K562 (cell line): ENCODE measurements around the gene DNMT3A. TPM values are rescaled to one million over a fixed set of nuclear protein-coding genes. Genes with fewer than 3 reads are reported as not detected.

Experiments used
- CHCHD3 ChIP-seq: fragments of 250-450 bp; sonication (Bioruptor Pico); IDR thresholded peaks from 2 replicates; pipeline ENCODE4 v2.1.2; 2022; ENCODE audit warnings: mild to moderate bottlenecking
- FOXJ2 ChIP-seq: fragments of 200-800 bp; sonication (Bioruptor generic); IDR thresholded peaks from 2 replicates; pipeline ENCODE4 v1.6.1; 2016; ENCODE audit warnings: missing genetic modification characterization, missing compliant biosample characterization
- GTF2E2 ChIP-seq: fragments of 200-800 bp; sonication (Bioruptor generic); IDR thresholded peaks from 2 replicates; pipeline ENCODE4 v1.6.1; 2016; ENCODE audit warnings: missing genetic modification characterization, missing compliant biosample characterization
- HNRNPLL ChIP-seq: fragments of 200-400 bp; formaldehyde crosslinking; IDR thresholded peaks from 2 replicates; pipeline ENCODE4 v1.6.1; 2017; ENCODE audit warnings: low read length, low read depth, mild to moderate bottlenecking; ENCODE audit not compliant: poor library complexity, severe bottlenecking
- LEF1 ChIP-seq: fragments of 450-650 bp; IDR thresholded peaks from 2 replicates; pipeline ENCODE4 v1.6.1; 2016; ENCODE audit warnings: mild to moderate bottlenecking
- NBN ChIP-seq: fragments of 450-650 bp; IDR thresholded peaks from 2 replicates; pipeline ENCODE4 v1.6.1; 2016; ENCODE audit warnings: low read depth, mild to moderate bottlenecking
- NRF1 ChIP-seq, 2 experiments: fragments of 450-650 bp; IDR thresholded peaks in 1 of 2; conservative IDR thresholded peaks in 1 of 2; 2 replicates each; pipeline ENCODE4 v1.6.1; 2014; ENCODE audit warnings: mild to moderate bottlenecking in 2 of 2
- PHTF2 ChIP-seq: fragments of 250-450 bp; sonication (Bioruptor Pico); IDR thresholded peaks from 2 replicates; pipeline ENCODE4 v1.5.0; 2021; ENCODE audit warnings: mild to moderate bottlenecking
- POLR2B ChIP-seq: fragments of 450-650 bp; IDR thresholded peaks from 2 replicates; pipeline ENCODE4 v1.6.1; 2018; ENCODE audit warnings: low read depth; ENCODE audit not compliant: partially characterized antibody
- PURB ChIP-seq: sonication (generic); formaldehyde crosslinking; IDR thresholded peaks from 2 replicates; pipeline ENCODE4 v1.9.0; 2021; ENCODE audit warnings: low read depth, mild to moderate bottlenecking, missing genetic modification reagents
- TFAM ChIP-seq: fragments of 250-450 bp; sonication (Bioruptor Pico); conservative IDR thresholded peaks from 2 replicates; pipeline ENCODE4 v1.5.0; 2021; ENCODE audit warnings: mild to moderate bottlenecking, moderate library complexity
- ZNF347 ChIP-seq: fragments of 450-650 bp; formaldehyde crosslinking; IDR thresholded peaks from 2 replicates; pipeline ENCODE4 v1.4.0; 2020; ENCODE audit warnings: low read depth, mild to moderate bottlenecking, moderate library complexity
- ZNF780A ChIP-seq: fragments of 250-450 bp; sonication (Bioruptor Pico); IDR thresholded peaks from 2 replicates; pipeline ENCODE4 v1.5.0; 2021; ENCODE audit warnings: mild to moderate bottlenecking
- polyA plus RNA-seq, 8 experiments: library from polyadenylated mRNA; depleted of rRNA in 4 of 8; stranded (reverse) in 5 of 8; unstranded in 3 of 8; fragments of >200 nt; fragmentation: Nextera tagmentation in 2 of 8; fragmentation: Illumina TruSeq in 1 of 8; extraction: Ambion mirVana in 2 of 8; extraction: Trizol in 1 of 8; gene quantifications; 2 replicates each; pipeline versions ENCODE4 v1.2.1 to v1.2.3, GENCODE V29; 2011 to 2014; ENCODE audit warnings: inconsistent platforms in 1 of 8, missing spikeins in 1 of 8
- total RNA-seq, 7 experiments: library from RNA; depleted of rRNA in 6 of 7; stranded (reverse); fragments of >200 nt in 6 of 7; fragmentation: Illumina TruSeq in 2 of 7; extraction: Trizol in 2 of 7; gene quantifications; 2 replicates each; pipeline versions ENCODE4 v1.2.1 to v1.2.3, GENCODE V29; 2011 to 2021; ENCODE audit warnings: low replicate concordance in 1 of 7
- TF ChIP-seq, protein P1 (sequence below): fragments of 200-800 bp; sonication (Bioruptor generic); IDR thresholded peaks from 2 replicates; pipeline ENCODE4 v1.6.1; 2016; ENCODE audit warnings: missing genetic modification characterization, missing compliant biosample characterization
- TF ChIP-seq, protein P2 (sequence below), 3 experiments: IDR thresholded peaks in 2 of 3; conservative IDR thresholded peaks in 1 of 3; 2 replicates each; pipeline ENCODE4 v1.5.1; 2011 to 2012; ENCODE audit warnings: low read length in 3 of 3, mild to moderate bottlenecking in 3 of 3, control low read depth in 2 of 3, improper control_type of control experiment in 1 of 3, inconsistent platforms in 1 of 3, low read depth in 1 of 3, mixed read lengths in 1 of 3, moderate library complexity in 1 of 3; ENCODE audit not compliant: insufficient read depth in 2 of 3
- TF ChIP-seq, protein P3 (sequence below): fragments of 450-650 bp; formaldehyde crosslinking; IDR thresholded peaks from 2 replicates; pipeline ENCODE4 v1.4.0; 2022; ENCODE audit warnings: missing genetic modification characterization
- TF ChIP-seq, protein P4 (sequence below): fragments of 250-450 bp; sonication (Bioruptor Pico); IDR thresholded peaks from 2 replicates; pipeline ENCODE4 v1.9.0; 2021; ENCODE audit warnings: mild to moderate bottlenecking
- TF ChIP-seq, protein P5 (sequence below): fragments of 450-650 bp; IDR thresholded peaks from 2 replicates; pipeline ENCODE4 v1.6.1; 2018; ENCODE audit warnings: mild to moderate bottlenecking, low read depth; ENCODE audit not compliant: partially characterized antibody

DNMT3A gene
- total and polyA plus RNA-seq, 9 of the 15 experiments (the other 6 are each of a cell fraction or from before 2014, with no cell fraction given) = 3.0 to 16.0 (median 6.1) TPM

DNA sequence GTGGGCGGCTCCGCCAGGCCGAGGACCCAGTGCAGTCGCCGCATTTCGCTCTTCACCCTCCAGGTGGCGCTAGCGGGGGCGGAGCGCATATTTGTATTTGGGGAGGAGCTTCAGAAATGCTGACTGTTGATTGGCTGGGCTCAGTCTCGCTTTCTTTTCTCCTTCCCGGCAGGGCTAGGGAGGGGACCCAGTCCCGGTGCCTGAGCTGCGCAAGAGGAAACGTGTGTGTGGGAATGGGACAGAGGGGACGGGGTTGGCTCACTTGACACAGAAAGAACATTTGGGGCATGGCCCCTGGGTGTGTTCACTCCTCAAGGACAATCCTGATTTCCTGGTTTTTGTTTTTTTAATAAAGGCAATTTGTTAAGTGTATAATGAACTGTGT is 20.3 kb upstream of the DNMT3A start (continued):
- TF ChIP-seq, protein P1, sequence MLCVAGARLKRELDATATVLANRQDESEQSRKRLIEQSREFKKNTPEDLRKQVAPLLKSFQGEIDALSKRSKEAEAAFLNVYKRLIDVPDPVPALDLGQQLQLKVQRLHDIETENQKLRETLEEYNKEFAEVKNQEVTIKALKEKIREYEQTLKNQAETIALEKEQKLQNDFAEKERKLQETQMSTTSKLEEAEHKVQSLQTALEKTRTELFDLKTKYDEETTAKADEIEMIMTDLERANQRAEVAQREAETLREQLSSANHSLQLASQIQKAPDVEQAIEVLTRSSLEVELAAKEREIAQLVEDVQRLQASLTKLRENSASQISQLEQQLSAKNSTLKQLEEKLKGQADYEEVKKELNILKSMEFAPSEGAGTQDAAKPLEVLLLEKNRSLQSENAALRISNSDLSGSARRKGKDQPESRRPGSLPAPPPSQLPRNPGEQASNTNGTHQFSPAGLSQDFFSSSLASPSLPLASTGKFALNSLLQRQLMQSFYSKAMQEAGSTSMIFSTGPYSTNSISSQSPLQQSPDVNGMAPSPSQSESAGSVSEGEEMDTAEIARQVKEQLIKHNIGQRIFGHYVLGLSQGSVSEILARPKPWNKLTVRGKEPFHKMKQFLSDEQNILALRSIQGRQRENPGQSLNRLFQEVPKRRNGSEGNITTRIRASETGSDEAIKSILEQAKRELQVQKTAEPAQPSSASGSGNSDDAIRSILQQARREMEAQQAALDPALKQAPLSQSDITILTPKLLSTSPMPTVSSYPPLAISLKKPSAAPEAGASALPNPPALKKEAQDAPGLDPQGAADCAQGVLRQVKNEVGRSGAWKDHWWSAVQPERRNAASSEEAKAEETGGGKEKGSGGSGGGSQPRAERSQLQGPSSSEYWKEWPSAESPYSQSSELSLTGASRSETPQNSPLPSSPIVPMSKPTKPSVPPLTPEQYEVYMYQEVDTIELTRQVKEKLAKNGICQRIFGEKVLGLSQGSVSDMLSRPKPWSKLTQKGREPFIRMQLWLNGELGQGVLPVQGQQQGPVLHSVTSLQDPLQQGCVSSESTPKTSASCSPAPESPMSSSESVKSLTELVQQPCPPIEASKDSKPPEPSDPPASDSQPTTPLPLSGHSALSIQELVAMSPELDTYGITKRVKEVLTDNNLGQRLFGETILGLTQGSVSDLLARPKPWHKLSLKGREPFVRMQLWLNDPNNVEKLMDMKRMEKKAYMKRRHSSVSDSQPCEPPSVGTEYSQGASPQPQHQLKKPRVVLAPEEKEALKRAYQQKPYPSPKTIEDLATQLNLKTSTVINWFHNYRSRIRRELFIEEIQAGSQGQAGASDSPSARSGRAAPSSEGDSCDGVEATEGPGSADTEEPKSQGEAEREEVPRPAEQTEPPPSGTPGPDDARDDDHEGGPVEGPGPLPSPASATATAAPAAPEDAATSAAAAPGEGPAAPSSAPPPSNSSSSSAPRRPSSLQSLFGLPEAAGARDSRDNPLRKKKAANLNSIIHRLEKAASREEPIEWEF (CRISPR knock-in tag) = no peak
- no peak for TF ChIP-seq HNRNPLL
- TF ChIP-seq, protein P2, sequence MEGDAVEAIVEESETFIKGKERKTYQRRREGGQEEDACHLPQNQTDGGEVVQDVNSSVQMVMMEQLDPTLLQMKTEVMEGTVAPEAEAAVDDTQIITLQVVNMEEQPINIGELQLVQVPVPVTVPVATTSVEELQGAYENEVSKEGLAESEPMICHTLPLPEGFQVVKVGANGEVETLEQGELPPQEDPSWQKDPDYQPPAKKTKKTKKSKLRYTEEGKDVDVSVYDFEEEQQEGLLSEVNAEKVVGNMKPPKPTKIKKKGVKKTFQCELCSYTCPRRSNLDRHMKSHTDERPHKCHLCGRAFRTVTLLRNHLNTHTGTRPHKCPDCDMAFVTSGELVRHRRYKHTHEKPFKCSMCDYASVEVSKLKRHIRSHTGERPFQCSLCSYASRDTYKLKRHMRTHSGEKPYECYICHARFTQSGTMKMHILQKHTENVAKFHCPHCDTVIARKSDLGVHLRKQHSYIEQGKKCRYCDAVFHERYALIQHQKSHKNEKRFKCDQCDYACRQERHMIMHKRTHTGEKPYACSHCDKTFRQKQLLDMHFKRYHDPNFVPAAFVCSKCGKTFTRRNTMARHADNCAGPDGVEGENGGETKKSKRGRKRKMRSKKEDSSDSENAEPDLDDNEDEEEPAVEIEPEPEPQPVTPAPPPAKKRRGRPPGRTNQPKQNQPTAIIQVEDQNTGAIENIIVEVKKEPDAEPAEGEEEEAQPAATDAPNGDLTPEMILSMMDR (IDR thresholded peaks at IDR 0.05 in 2 of 3, conservative IDR thresholded peaks at IDR 0.05 in 1 of 3; ENCODE audit: insufficient read depth in 2 of 3, low read depth in 1 of 3, low read length in 3 of 3) = peak; percentile 86 to 98 (median 94)
- TF ChIP-seq, protein P3, sequence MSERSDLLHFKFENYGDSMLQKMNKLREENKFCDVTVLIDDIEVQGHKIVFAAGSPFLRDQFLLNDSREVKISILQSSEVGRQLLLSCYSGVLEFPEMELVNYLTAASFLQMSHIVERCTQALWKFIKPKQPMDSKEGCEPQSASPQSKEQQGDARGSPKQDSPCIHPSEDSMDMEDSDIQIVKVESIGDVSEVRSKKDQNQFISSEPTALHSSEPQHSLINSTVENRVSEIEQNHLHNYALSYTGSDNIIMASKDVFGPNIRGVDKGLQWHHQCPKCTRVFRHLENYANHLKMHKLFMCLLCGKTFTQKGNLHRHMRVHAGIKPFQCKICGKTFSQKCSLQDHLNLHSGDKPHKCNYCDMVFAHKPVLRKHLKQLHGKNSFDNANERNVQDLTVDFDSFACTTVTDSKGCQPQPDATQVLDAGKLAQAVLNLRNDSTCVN = no peak
- TF ChIP-seq GTF2E2 (tag) = no peak
- no peak for TF ChIP-seq LEF1
- no peak for TF ChIP-seq FOXJ2 (tag)
- TF ChIP-seq PURB = no peak
- no peak for TF ChIP-seq ZNF780A (CRISPR knock-in tag)
- TF ChIP-seq NRF1 (conservative IDR thresholded peaks at IDR 0.05 in 1 of 2, IDR thresholded peaks at IDR 0.05 in 1 of 2) = peak; percentile 91 to 92
- TF ChIP-seq TFAM = no peak
- TF ChIP-seq ZNF347 = no peak
- TF ChIP-seq PHTF2 = no peak
- TF ChIP-seq, protein P4, sequence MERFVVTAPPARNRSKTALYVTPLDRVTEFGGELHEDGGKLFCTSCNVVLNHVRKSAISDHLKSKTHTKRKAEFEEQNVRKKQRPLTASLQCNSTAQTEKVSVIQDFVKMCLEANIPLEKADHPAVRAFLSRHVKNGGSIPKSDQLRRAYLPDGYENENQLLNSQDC (CRISPR knock-in tag) = no peak
- no peak for TF ChIP-seq NBN
- peak; percentile 64 for TF ChIP-seq POLR2B
- TF ChIP-seq, protein P5, sequence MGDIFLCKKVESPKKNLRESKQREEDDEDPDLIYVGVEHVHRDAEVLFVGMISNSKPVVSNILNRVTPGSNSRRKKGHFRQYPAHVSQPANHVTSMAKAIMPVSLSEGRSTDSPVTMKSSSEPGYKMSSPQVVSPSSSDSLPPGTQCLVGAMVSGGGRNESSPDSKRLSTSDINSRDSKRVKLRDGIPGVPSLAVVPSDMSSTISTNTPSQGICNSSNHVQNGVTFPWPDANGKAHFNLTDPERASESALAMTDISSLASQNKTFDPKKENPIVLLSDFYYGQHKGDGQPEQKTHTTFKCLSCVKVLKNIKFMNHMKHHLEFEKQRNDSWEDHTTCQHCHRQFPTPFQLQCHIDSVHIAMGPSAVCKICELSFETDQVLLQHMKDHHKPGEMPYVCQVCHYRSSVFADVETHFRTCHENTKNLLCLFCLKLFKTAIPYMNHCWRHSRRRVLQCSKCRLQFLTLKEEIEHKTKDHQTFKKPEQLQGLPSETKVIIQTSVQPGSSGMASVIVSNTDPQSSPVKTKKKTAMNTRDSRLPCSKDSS = no peak
- no peak for TF ChIP-seq CHCHD3
